Chondrocyte (in vitro differentiated cells): Measurements from ENCODE around the gene DUSP10. TPM values are rescaled to one million over a fixed set of nuclear protein-coding genes. Genes with fewer than 3 reads are reported as not detected.

Experiments
- DNase-seq: peaks from one replicate; pipeline ENCODE4 v3.0.0; 2021; ENCODE audit warnings: mixed read lengths, low spot score
- H3K27ac Mint-ChIP-seq: one replicate; pipeline ENCODE4 v1.8.0; 2021; ENCODE audit warnings: mild to moderate bottlenecking, moderate library complexity, mixed read lengths; ENCODE audit not compliant: unreplicated experiment
- H3K27me3 Mint-ChIP-seq: 2 replicates; pipeline ENCODE4 v1.8.0; 2021; ENCODE audit warnings: low read depth, mixed read lengths
- H3K36me3 Mint-ChIP-seq: 2 replicates; pipeline ENCODE4 v1.8.0; 2021; ENCODE audit warnings: low read depth, mixed read lengths
- H3K4me1 Mint-ChIP-seq: 2 replicates; pipeline ENCODE4 v1.8.0; 2021; ENCODE audit warnings: low read depth, mild to moderate bottlenecking, mixed read lengths
- H3K4me3 Mint-ChIP-seq: one replicate; pipeline ENCODE4 v1.8.0; 2021; ENCODE audit warnings: mild to moderate bottlenecking, moderate library complexity, mixed read lengths; ENCODE audit not compliant: unreplicated experiment
- H3K9me3 Mint-ChIP-seq: 2 replicates; pipeline ENCODE4 v1.8.0; 2021; ENCODE audit warnings: low read depth, mixed read lengths
- total RNA-seq: library from RNA; stranded (reverse); gene quantifications from 3 replicates; pipeline ENCODE4 v1.2.1, GENCODE V29; 2021
- TF ChIP-seq, protein P1 (sequence below): fragments of 200-600 bp; sonication (generic); IDR thresholded peaks from 2 replicates; pipeline ENCODE4 v1.5.0; 2021; ENCODE audit warnings: antibody characterized with exemption, mild to moderate bottlenecking, moderate library complexity

The DUSP10 gene
- total RNA-seq, 1 donor from 2014 or later = 4.1 TPM

DNA sequence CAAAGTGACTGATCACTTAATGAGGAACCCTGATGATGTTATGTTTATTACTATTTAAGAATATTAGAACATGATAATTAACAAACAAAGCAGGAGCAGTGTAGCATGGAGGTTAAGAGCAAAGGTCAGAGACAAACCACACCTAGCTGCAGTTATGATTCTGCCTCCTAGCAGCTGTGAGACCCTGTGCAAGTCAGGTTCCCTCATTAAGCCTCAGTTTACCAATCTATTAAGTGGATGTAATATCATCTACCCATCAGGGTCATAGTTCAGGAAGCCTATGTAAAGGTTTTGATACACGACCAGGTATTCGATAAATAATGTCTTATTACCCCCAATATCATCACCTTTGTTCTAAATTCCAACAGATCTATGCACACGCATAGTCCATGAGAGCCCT lies 32.0 kb downstream of the DUSP10 start:
- H3K9me3 Mint-ChIP-seq = no peaks in the 10 kb centered on the region
- DNase-seq = no peak
- no peak overlapping the region for H3K4me3 Mint-ChIP-seq
- peaks cover 15% of the 10 kb centered on the region for H3K4me1 Mint-ChIP-seq
- H3K27me3 Mint-ChIP-seq = no peaks in the 10 kb centered on the region
- no peaks in the 10 kb centered on the region for H3K36me3 Mint-ChIP-seq
- TF ChIP-seq, protein P1, sequence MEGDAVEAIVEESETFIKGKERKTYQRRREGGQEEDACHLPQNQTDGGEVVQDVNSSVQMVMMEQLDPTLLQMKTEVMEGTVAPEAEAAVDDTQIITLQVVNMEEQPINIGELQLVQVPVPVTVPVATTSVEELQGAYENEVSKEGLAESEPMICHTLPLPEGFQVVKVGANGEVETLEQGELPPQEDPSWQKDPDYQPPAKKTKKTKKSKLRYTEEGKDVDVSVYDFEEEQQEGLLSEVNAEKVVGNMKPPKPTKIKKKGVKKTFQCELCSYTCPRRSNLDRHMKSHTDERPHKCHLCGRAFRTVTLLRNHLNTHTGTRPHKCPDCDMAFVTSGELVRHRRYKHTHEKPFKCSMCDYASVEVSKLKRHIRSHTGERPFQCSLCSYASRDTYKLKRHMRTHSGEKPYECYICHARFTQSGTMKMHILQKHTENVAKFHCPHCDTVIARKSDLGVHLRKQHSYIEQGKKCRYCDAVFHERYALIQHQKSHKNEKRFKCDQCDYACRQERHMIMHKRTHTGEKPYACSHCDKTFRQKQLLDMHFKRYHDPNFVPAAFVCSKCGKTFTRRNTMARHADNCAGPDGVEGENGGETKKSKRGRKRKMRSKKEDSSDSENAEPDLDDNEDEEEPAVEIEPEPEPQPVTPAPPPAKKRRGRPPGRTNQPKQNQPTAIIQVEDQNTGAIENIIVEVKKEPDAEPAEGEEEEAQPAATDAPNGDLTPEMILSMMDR = no peak
- no peak overlapping the region for H3K27ac Mint-ChIP-seq

DNA sequence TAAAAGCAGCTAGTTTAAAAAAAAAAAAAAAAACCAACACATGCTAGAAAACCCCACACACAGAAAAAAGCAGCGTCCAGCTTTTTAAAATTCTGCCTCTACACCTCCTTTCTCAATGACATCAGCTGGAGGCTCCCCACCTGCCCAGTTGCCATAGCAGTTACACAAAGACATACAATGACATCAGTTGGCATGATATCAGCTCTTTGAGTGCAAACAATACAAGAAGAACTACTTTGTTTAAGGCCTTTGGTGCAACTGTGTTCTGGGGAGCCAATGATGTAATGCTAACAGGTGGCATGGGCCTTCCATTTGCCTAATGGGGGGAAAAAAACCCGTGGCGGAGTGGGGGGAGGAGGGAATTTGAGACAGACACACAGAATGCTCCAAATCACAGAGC lies 32.9 kb downstream of the DUSP10 start:
- Mint-ChIP-seq H3K4me3 (no peak overlapping the region), H3K4me1 (peaks cover 7% of the 10 kb centered on the region), H3K27me3 (no peaks in the 10 kb centered on the region), H3K9me3 (no peaks in the 10 kb centered on the region), H3K27ac (no peak overlapping the region), H3K36me3 (no peaks in the 10 kb centered on the region)
- DNase-seq = no peak
- TF ChIP-seq, protein P1 = no peak

GRCh38 chr1:221708076-221708571 lies 33.8 kb downstream of the DUSP10 start:
- no peak for DNase-seq
- Mint-ChIP-seq H3K4me3 (no peak overlapping the region), H3K27me3 (no peaks in the 10 kb centered on the region), H3K27ac (no peak overlapping the region), H3K9me3 (no peaks in the 10 kb centered on the region), H3K4me1 (peaks cover 4% of the 10 kb centered on the region), H3K36me3 (no peaks in the 10 kb centered on the region)
- TF ChIP-seq, protein P1 = no peak

- Mint-ChIP-seq H3K4me1 (no peaks in the 10 kb centered on the region), H3K4me3 (no peak overlapping the region), H3K36me3 (peaks cover 4% of the 10 kb centered on the region), H3K27ac (no peak overlapping the region), H3K9me3 (no peaks in the 10 kb centered on the region), H3K27me3 (no peaks in the 10 kb centered on the region)
- TF ChIP-seq, protein P1 = no peak
- DNase-seq = no peak
These were observed 34.9 kb downstream of the DUSP10 start for GRCh38 chr1:221706876-221707582.

GRCh38 chr1:221706191-221706590 lies 35.7 kb downstream of the DUSP10 start:
- no peak for DNase-seq
- H3K4me1 Mint-ChIP-seq = no peaks in the 10 kb centered on the region
- no peaks in the 10 kb centered on the region for H3K27me3 Mint-ChIP-seq
- TF ChIP-seq, protein P1 = no peak
- no peak overlapping the region for H3K4me3 Mint-ChIP-seq
- no peaks in the 10 kb centered on the region for H3K9me3 Mint-ChIP-seq
- H3K36me3 Mint-ChIP-seq = peaks cover 4% of the 10 kb centered on the region
- no peak overlapping the region for H3K27ac Mint-ChIP-seq
